ENCODE measurements around the gene NXNL2.

- no peak for TF ChIP-seq CTCF (IDR thresholded peaks at IDR 0.05; ENCODE audit: insufficient read depth, low read length, poor library complexity, severe bottlenecking)
- TF ChIP-seq EZH2phosphoT487 (conservative IDR thresholded peaks at IDR 0.05; ENCODE audit: low read length) = no peak
Observed at GRCh38 chr9:88503081-88503844, 31.7 kb upstream of the NXNL2 start.
